Chondrocyte (in vitro differentiated cells): ENCODE data around the gene TMCC1. TPM values are rescaled to one million over a fixed set of nuclear protein-coding genes. Genes with fewer than 3 reads are reported as not detected.
A peak's percentile ranks its signal among the peaks of the same experiment; 100 is the strongest.

Experiments used
- DNase-seq: peaks from one replicate; pipeline ENCODE4 v3.0.0; 2021; ENCODE audit warnings: mixed read lengths, low spot score
- H3K27ac Mint-ChIP-seq: one replicate; pipeline ENCODE4 v1.8.0; 2021; ENCODE audit warnings: mild to moderate bottlenecking, moderate library complexity, mixed read lengths; ENCODE audit not compliant: unreplicated experiment
- H3K27me3 Mint-ChIP-seq: 2 replicates; pipeline ENCODE4 v1.8.0; 2021; ENCODE audit warnings: low read depth, mixed read lengths
- H3K36me3 Mint-ChIP-seq: 2 replicates; pipeline ENCODE4 v1.8.0; 2021; ENCODE audit warnings: low read depth, mixed read lengths
- H3K4me1 Mint-ChIP-seq: 2 replicates; pipeline ENCODE4 v1.8.0; 2021; ENCODE audit warnings: low read depth, mild to moderate bottlenecking, mixed read lengths
- H3K4me3 Mint-ChIP-seq: one replicate; pipeline ENCODE4 v1.8.0; 2021; ENCODE audit warnings: mild to moderate bottlenecking, moderate library complexity, mixed read lengths; ENCODE audit not compliant: unreplicated experiment
- H3K9me3 Mint-ChIP-seq: 2 replicates; pipeline ENCODE4 v1.8.0; 2021; ENCODE audit warnings: low read depth, mixed read lengths
- total RNA-seq: library from RNA; stranded (reverse); gene quantifications from 3 replicates; pipeline ENCODE4 v1.2.1, GENCODE V29; 2021
- TF ChIP-seq, protein P1 (sequence below): fragments of 200-600 bp; sonication (generic); IDR thresholded peaks from 2 replicates; pipeline ENCODE4 v1.5.0; 2021; ENCODE audit warnings: antibody characterized with exemption, mild to moderate bottlenecking, moderate library complexity

TMCC1 gene
- total RNA-seq, 1 donor from 2014 or later = 34.3 TPM

DNA sequence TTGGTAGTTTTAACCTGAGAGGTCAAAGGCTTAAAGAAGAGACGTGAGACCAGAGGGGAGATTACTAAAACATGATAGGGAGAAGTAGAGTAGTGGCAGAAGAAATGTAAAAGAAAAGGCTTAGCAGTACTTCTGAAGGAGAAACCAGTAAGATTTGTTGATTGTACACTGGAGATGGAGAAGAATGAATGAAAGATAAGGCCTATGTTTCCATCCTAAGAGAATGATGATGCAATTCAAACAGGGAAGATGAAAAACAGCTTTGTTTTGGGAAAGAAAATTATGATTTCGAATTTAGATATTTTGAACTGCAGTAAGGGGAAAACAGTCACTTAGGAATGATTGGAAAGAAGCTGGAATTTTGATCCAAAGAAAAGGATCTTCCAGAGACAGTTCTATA lies 189.6 kb downstream of the TMCC1 start:
- TF ChIP-seq, protein P1, sequence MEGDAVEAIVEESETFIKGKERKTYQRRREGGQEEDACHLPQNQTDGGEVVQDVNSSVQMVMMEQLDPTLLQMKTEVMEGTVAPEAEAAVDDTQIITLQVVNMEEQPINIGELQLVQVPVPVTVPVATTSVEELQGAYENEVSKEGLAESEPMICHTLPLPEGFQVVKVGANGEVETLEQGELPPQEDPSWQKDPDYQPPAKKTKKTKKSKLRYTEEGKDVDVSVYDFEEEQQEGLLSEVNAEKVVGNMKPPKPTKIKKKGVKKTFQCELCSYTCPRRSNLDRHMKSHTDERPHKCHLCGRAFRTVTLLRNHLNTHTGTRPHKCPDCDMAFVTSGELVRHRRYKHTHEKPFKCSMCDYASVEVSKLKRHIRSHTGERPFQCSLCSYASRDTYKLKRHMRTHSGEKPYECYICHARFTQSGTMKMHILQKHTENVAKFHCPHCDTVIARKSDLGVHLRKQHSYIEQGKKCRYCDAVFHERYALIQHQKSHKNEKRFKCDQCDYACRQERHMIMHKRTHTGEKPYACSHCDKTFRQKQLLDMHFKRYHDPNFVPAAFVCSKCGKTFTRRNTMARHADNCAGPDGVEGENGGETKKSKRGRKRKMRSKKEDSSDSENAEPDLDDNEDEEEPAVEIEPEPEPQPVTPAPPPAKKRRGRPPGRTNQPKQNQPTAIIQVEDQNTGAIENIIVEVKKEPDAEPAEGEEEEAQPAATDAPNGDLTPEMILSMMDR = no peak
- Mint-ChIP-seq H3K9me3 (no peaks in the 10 kb centered on the region), H3K4me1 (peaks cover 13% of the 10 kb centered on the region), H3K27ac (peak overlapping the region; percentile 28), H3K27me3 (no peaks in the 10 kb centered on the region), H3K4me3 (no peak overlapping the region), H3K36me3 (peaks cover 1% of the 10 kb centered on the region)
- DNase-seq = no peak

DNA sequence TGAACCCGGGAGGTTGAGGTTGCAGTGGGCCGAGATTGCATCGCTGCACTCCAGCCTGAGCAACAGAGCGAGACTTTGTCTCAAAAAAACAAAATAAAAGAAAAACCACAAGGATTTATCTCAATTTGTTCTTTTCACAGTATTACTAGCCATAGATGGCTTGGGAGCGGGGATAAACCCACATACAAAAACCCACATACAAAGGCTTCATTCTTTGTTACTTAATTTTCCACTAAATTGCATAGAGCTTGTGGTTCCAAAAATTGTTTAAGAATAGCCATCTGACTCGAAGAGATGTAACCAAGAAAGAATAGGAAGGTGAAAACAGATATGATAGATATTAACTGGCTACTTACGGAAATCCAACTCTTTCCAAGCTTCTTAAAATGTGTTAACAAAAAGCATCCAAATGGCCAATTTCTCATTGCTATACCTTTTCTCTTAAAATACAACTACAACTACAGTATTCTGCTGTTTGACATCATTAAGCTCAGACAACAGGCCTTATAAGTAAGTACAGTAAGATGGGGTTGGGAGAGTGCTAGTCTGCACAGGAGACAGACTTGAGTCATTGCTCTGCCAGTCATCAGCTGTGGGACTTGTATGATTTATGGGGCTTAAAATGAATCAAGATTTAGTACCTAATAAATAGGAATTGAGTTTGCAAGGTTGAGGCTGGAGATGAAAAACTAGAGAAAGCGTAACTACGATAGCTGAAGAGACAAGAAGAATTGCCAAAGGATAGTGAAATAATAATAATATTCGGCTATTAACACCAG lies 190.4 kb downstream of the TMCC1 start:
- Mint-ChIP-seq H3K36me3 (peaks cover 1% of the 10 kb centered on the region), H3K27ac (no peak overlapping the region), H3K4me3 (no peak overlapping the region), H3K27me3 (no peaks in the 10 kb centered on the region), H3K4me1 (peaks cover 13% of the 10 kb centered on the region), H3K9me3 (no peaks in the 10 kb centered on the region)
- TF ChIP-seq, protein P1 = no peak
- DNase-seq = no peak

DNA sequence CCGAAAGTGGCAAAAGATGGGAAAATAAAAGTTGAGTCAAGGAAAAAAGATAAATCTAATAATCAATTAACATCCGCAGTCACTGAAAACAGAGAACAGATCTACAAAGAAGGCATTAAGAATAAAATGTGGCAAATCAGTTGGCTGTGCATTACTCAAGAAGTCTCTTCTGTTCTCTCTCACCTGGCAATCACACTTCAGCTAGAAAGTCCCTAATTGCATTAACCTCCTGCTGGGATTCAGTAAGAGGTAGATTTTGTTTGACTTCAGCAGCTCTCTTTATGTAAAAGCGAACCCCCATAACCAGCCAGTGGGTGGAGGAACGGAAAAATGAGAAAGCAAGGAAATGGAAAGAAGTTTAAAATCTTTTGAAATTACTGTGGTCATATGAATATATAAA lies 192.3 kb downstream of the TMCC1 start:
- Mint-ChIP-seq H3K4me1 (peaks cover 13% of the 10 kb centered on the region), H3K4me3 (no peak overlapping the region), H3K27ac (no peak overlapping the region), H3K27me3 (no peaks in the 10 kb centered on the region), H3K36me3 (peaks cover 4% of the 10 kb centered on the region), H3K9me3 (no peaks in the 10 kb centered on the region)
- DNase-seq = no peak
- TF ChIP-seq, protein P1 = no peak

- Mint-ChIP-seq H3K27me3 (no peaks in the 10 kb centered on the region), H3K27ac (no peak overlapping the region), H3K36me3 (peaks cover 4% of the 10 kb centered on the region), H3K4me1 (peaks cover 13% of the 10 kb centered on the region), H3K9me3 (peaks cover 3% of the 10 kb centered on the region), H3K4me3 (no peak overlapping the region)
- DNase-seq = no peak
- TF ChIP-seq, protein P1 = no peak
Measured at GRCh38 chr3:129699612-129700011, 193.9 kb downstream of the TMCC1 start.

GRCh38 chr3:129699199-129699598 lies 194.3 kb downstream of the TMCC1 start:
- Mint-ChIP-seq H3K4me1 (peaks cover 13% of the 10 kb centered on the region), H3K36me3 (peaks cover 4% of the 10 kb centered on the region), H3K4me3 (no peak overlapping the region), H3K27ac (no peak overlapping the region), H3K9me3 (peaks cover 3% of the 10 kb centered on the region), H3K27me3 (no peaks in the 10 kb centered on the region)
- no peak for DNase-seq
- TF ChIP-seq, protein P1 = no peak
